Measurements from ENCODE around the gene ZNF618. TPM values are rescaled to one million over a fixed set of nuclear protein-coding genes. Genes with fewer than 3 reads are reported as not detected.

ZNF618 gene
- total RNA-seq, 1 experiment from 2014 or later: 1.8 TPM

DNA sequence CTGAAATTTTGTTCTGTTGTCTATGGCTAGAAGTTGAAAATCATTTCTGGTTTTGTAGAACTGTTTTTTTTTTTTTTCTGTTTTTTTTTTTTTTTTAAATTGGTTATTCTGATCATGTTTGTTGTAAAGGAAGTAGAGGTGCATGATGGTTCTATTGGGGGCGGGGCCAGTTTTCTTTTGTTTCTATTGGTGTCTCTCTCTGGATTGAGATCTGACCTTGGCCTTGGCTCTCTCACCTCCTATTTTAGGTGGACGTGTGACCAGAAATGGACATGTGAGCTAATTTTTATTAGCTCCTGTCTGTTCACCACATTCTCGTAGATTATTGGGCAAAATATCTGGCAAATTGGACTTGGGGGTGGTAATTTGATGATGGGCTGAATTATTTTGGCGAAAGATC is 3.2 kb downstream of the ZNF618 start:
- H3K27ac ChIP-seq (ENCODE audit: low read length): no peak overlapping the region
- no peaks in the 10 kb centered on the region for H3K4me1 ChIP-seq (ENCODE audit: control insufficient read depth, insufficient read depth, low read length)
- DNase-seq (ENCODE audit: low read depth, low spot score): no peak
- no peak for TF ChIP-seq POLR2AphosphoS5 (IDR thresholded peaks at IDR 0.05; ENCODE audit: low read depth, low read length)
- TF ChIP-seq TCF7L2 (IDR thresholded peaks at IDR 0.05; ENCODE audit: low read depth, low read length): no peak
- TF ChIP-seq SIN3A (IDR thresholded peaks at IDR 0.05; ENCODE audit: borderline replicate concordance, insufficient read depth, low read depth, low read length): no peak
- TF ChIP-seq REST (IDR thresholded peaks at IDR 0.05; ENCODE audit: insufficient read depth in 1 of 2, low read depth in 2 of 2, low read length in 1 of 2): no peak
- no peak for TF ChIP-seq CTCF (IDR thresholded peaks at IDR 0.05)
- in situ Hi-C loops (cut with HindIII; ENCODE audit: low pct_unique_long_range_greater_than_20kb, low sequenced_read_pairs): no loop called here
- POLR2A ChIA-PET: no interaction called here
- no peaks in the 10 kb centered on the region for H3K9me3 ChIP-seq (ENCODE audit: control insufficient read depth, insufficient read depth, low read depth, low read length)
- H3K27me3 ChIP-seq (ENCODE audit: control insufficient read depth, insufficient read depth, low read length): peaks cover 3% of the 10 kb centered on the region; the same call in 1 of the 2 replicates
- BruUV-seq (replicated peaks): no TSS peak
- no peak for ATAC-seq
- intact Hi-C loops (cut with micrococcal nuclease; ENCODE audit: unreplicated experiment): loop anchor here (5.0 to 10.0 kb wide), 2 partner anchors 153 to 195 kb away; no protein-coding TSS in a partner anchor
- CTCF ChIA-PET: interaction anchor here (0.7 kb wide), 2 partner anchors 83 to 658 kb away, joined by 3 to 7 read pairs; partner anchors contain the start of gene FKBP15
- H3K4me3 ChIP-seq (ENCODE audit: low read depth in 2 of 2, low read length in 2 of 2): no peak overlapping the region
- no peaks in the 10 kb centered on the region for H3K36me3 ChIP-seq (ENCODE audit: control insufficient read depth, insufficient read depth, low read length)

DNA sequence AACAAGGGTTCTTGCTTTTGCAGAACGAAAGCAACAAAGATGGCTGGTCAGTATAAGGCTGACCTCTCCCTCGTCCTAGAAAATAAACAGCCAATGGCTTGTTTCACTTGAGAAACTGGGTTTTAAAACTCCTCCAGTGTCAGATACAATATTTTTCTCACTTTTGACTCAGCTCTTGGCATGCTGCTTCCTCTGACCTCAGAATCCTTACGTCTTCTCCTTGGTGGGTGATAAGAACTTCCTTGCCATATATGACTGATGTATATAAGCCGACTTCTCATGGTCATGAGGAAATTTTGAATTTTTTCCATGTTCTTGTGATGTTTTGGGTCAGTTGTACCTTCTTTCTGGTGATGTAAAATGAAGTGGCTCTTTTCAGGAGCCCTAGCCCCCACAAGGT is 3.8 kb downstream of the ZNF618 start:
- no peak for ATAC-seq
- no peaks in the 10 kb centered on the region for H3K9me3 ChIP-seq (ENCODE audit: control insufficient read depth, insufficient read depth, low read depth, low read length)
- no peaks in the 10 kb centered on the region; the same call in 1 of the 2 replicates for H3K27me3 ChIP-seq (ENCODE audit: control insufficient read depth, insufficient read depth, low read length)
- ChIA-PET CTCF (no interaction called here), POLR2A (no interaction called here)
- no peak overlapping the region for H3K4me3 ChIP-seq (ENCODE audit: low read depth in 2 of 2, low read length in 2 of 2)
- in situ Hi-C loops (cut with HindIII; ENCODE audit: low pct_unique_long_range_greater_than_20kb, low sequenced_read_pairs) (no loop called here), intact Hi-C loops (cut with micrococcal nuclease; ENCODE audit: unreplicated experiment) (loop anchor here (5.0 to 10.0 kb wide), 2 partner anchors 152 to 195 kb away; no protein-coding TSS in a partner anchor)
- TF ChIP-seq POLR2AphosphoS5 (IDR thresholded peaks at IDR 0.05; ENCODE audit: low read depth, low read length) (no peak), SIN3A (IDR thresholded peaks at IDR 0.05; ENCODE audit: borderline replicate concordance, insufficient read depth, low read depth, low read length) (no peak), REST (IDR thresholded peaks at IDR 0.05; ENCODE audit: insufficient read depth in 1 of 2, low read depth in 2 of 2, low read length in 1 of 2) (no peak), CTCF (IDR thresholded peaks at IDR 0.05) (no peak), TCF7L2 (IDR thresholded peaks at IDR 0.05; ENCODE audit: low read depth, low read length) (no peak)
- H3K4me1 ChIP-seq (ENCODE audit: control insufficient read depth, insufficient read depth, low read length): no peaks in the 10 kb centered on the region
- DNase-seq (ENCODE audit: low read depth, low spot score): no peak
- no peaks in the 10 kb centered on the region for H3K36me3 ChIP-seq (ENCODE audit: control insufficient read depth, insufficient read depth, low read length)
- no peak overlapping the region for H3K27ac ChIP-seq (ENCODE audit: low read length)
- BruUV-seq (replicated peaks): no TSS peak

Data from Panc1 (cell line).